Astrocyte (in vitro differentiated cells and primary cell): ENCODE results near the gene RNF113A. TPM values are rescaled to one million over a fixed set of nuclear protein-coding genes. Genes with fewer than 3 reads are reported as not detected.
A peak's percentile ranks its signal among the peaks of the same experiment; 100 is the strongest.

Experiments used
- DNase-seq: peaks from one replicate; pipeline ENCODE4 v3.0.0-alpha.2; 2010; ENCODE audit warnings: low read depth
- FAIRE-seq: peaks from 2 replicates; lab custom pipeline; 2011; peaks lifted over from hg19 to GRCh38; lab: Jason Lieb, UNC
- H2AFZ ChIP-seq: 2 replicates; pipeline ENCODE4 v1.6.0; 2012; ENCODE audit warnings: low read depth, low read length, inconsistent platforms
- H3K27ac ChIP-seq: 2 replicates; pipeline ENCODE4 v1.5.1; 2011; ENCODE audit warnings: low read depth, low read length, inconsistent platforms
- H3K27me3 ChIP-seq: 2 replicates; pipeline ENCODE4 v1.6.0; 2011; ENCODE audit warnings: low read length, inconsistent platforms; ENCODE audit not compliant: insufficient read depth
- H3K36me3 ChIP-seq: 2 replicates; pipeline ENCODE4 v1.5.1; 2011; ENCODE audit warnings: low read length, inconsistent platforms; ENCODE audit not compliant: insufficient read depth
- H3K4me1 ChIP-seq: 2 replicates; pipeline ENCODE4 v1.5.1; 2011; ENCODE audit warnings: low read length, inconsistent platforms; ENCODE audit not compliant: insufficient read depth
- H3K4me2 ChIP-seq: 2 replicates; pipeline ENCODE4 v1.6.0; 2012; ENCODE audit warnings: low read length, inconsistent platforms
- H3K4me3 ChIP-seq: 2 replicates; pipeline ENCODE4 v1.5.1; 2011; ENCODE audit warnings: low read depth, mild to moderate bottlenecking, low read length, inconsistent platforms; ENCODE audit not compliant: insufficient read depth
- H3K79me2 ChIP-seq: 2 replicates; pipeline ENCODE4 v1.6.0; 2012; ENCODE audit warnings: mild to moderate bottlenecking, low read length, inconsistent platforms; ENCODE audit not compliant: insufficient read depth
- H3K9ac ChIP-seq: 2 replicates; pipeline ENCODE4 v1.6.0; 2012; ENCODE audit warnings: mild to moderate bottlenecking, low read length, inconsistent platforms
- H3K9me3 ChIP-seq: 2 replicates; pipeline ENCODE4 v1.5.1; 2012; ENCODE audit warnings: low read depth, mild to moderate bottlenecking, low read length, inconsistent platforms; ENCODE audit not compliant: insufficient read depth
- H4K20me1 ChIP-seq: 2 replicates; pipeline ENCODE4 v1.6.0; 2012; ENCODE audit warnings: low read length, inconsistent platforms; ENCODE audit not compliant: insufficient read depth
- H3K27ac Mint-ChIP-seq: one replicate; pipeline ENCODE4 v1.8.0; 2021; ENCODE audit warnings: mild to moderate bottlenecking, mixed read lengths; ENCODE audit not compliant: unreplicated experiment
- H3K27me3 Mint-ChIP-seq: one replicate; pipeline ENCODE4 v1.8.0; 2021; ENCODE audit warnings: low read depth, mixed read lengths; ENCODE audit not compliant: unreplicated experiment
- H3K36me3 Mint-ChIP-seq: one replicate; pipeline ENCODE4 v1.8.0; 2021; ENCODE audit warnings: low read depth, mixed read lengths; ENCODE audit not compliant: unreplicated experiment
- H3K4me1 Mint-ChIP-seq: one replicate; pipeline ENCODE4 v1.8.0; 2021; ENCODE audit warnings: low read depth, mixed read lengths; ENCODE audit not compliant: unreplicated experiment
- H3K4me3 Mint-ChIP-seq: one replicate; pipeline ENCODE4 v1.8.0; 2021; ENCODE audit warnings: mild to moderate bottlenecking, moderate library complexity, mixed read lengths; ENCODE audit not compliant: unreplicated experiment
- H3K9me3 Mint-ChIP-seq: one replicate; pipeline ENCODE4 v1.8.0; 2021; ENCODE audit warnings: mild to moderate bottlenecking, mixed read lengths; ENCODE audit not compliant: unreplicated experiment
- EZH2 ChIP-seq: IDR thresholded peaks from 2 replicates; pipeline ENCODE4 v1.6.1; 2012; ENCODE audit warnings: mild to moderate bottlenecking, low read length, inconsistent platforms; ENCODE audit not compliant: insufficient read depth
- total RNA-seq: library from RNA; stranded (reverse); gene quantifications from 2 replicates; pipeline ENCODE4 v1.2.1, GENCODE V29; 2021
- TF ChIP-seq, protein P1 (sequence below): IDR thresholded peaks from 2 replicates; pipeline ENCODE4 v1.5.1; 2011; ENCODE audit warnings: low read depth, mild to moderate bottlenecking, inconsistent platforms, low read length, moderate library complexity; ENCODE audit not compliant: insufficient read depth

The RNF113A gene
- total RNA-seq, 1 donor from 2014 or later: 16.3 TPM

DNA sequence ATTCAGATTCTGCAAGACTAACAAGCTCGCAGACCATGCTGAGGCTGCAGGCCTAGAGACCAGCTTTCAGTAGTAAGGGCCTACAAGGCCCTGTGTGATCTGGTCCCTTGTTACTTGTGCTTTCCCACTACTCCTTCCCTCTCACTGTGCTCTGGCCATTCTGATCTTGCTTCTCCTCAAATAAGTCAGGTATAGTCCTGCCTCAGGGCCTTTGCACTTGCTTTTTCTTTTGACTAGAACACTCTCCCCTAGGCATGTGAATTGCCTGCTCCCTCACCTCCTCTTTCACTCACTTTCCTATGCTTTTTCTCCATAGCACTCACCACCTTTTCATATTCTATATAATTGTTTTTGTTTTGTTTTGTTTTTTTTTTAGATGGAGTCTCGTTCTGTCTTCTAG, 46.3 kb upstream of the RNF113A start:
- H3K4me1 ChIP-seq: no peaks in the 10 kb centered on the region
- no peak overlapping the region for H3K9ac ChIP-seq
- H3K27me3 ChIP-seq: no peaks in the 10 kb centered on the region
- no peak overlapping the region for H3K4me3 Mint-ChIP-seq
- H3K4me2 ChIP-seq: no peak overlapping the region
- H2AFZ ChIP-seq: no peak overlapping the region
- no peak for DNase-seq
- H3K27ac Mint-ChIP-seq: no peak overlapping the region
- H3K4me1 Mint-ChIP-seq: no peaks in the 10 kb centered on the region
- H4K20me1 ChIP-seq: no peaks in the 10 kb centered on the region
- no peaks in the 10 kb centered on the region for H3K36me3 Mint-ChIP-seq
- H3K27me3 Mint-ChIP-seq: peaks cover 2% of the 10 kb centered on the region
- no peak for FAIRE-seq
- H3K36me3 ChIP-seq: no peaks in the 10 kb centered on the region
- no peaks in the 10 kb centered on the region for H3K9me3 ChIP-seq
- no peak overlapping the region for H3K4me3 ChIP-seq
- TF ChIP-seq, protein P1, sequence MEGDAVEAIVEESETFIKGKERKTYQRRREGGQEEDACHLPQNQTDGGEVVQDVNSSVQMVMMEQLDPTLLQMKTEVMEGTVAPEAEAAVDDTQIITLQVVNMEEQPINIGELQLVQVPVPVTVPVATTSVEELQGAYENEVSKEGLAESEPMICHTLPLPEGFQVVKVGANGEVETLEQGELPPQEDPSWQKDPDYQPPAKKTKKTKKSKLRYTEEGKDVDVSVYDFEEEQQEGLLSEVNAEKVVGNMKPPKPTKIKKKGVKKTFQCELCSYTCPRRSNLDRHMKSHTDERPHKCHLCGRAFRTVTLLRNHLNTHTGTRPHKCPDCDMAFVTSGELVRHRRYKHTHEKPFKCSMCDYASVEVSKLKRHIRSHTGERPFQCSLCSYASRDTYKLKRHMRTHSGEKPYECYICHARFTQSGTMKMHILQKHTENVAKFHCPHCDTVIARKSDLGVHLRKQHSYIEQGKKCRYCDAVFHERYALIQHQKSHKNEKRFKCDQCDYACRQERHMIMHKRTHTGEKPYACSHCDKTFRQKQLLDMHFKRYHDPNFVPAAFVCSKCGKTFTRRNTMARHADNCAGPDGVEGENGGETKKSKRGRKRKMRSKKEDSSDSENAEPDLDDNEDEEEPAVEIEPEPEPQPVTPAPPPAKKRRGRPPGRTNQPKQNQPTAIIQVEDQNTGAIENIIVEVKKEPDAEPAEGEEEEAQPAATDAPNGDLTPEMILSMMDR: no peak
- no peak for TF ChIP-seq EZH2
- H3K9me3 Mint-ChIP-seq: no peaks in the 10 kb centered on the region
- H3K79me2 ChIP-seq: no peaks in the 10 kb centered on the region
- H3K27ac ChIP-seq: no peak overlapping the region

DNA sequence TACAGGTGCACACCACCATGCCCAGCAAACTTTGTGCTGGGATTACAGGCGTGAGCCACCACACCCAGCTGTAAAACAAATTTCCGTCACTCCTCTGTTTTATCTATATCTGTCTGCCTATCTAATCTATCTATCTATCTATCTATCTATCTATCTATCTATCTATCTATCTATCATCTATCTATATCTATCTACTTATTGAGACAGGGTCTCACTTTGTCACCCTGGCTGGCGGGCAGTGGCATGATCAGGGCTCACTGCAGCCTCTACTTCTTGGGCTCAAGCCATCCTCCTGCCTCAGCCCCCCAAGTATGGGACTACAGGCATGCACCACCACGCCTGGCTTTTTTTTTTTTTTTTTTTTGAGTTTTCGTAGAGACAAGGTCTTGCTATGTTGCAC, 44.8 kb upstream of the RNF113A start:
- no peak overlapping the region for H2AFZ ChIP-seq
- FAIRE-seq: no peak
- no peaks in the 10 kb centered on the region for H3K9me3 Mint-ChIP-seq

DNA sequence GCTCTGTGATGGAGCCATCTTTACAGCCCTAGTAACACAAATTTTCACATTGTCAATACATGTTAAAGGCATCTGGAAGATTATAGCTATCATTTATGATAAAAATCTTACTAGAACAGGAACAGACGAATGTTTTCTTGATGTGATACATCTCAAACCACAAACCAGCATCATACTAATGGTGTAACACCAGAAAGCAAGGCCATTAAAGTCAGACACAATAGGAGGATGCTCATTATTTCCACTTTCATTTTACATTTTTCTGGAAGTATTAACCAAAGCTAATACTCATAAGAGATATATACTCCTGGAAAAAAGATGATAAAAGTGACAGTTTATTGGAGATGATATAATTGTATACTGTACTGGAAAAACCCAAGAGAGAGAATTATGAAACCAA, 29.4 kb upstream of the RNF113A start:
- Mint-ChIP-seq H3K36me3 (no peaks in the 10 kb centered on the region), H3K9me3 (no peaks in the 10 kb centered on the region), H3K27ac (no peak overlapping the region), H3K4me3 (no peak overlapping the region), H3K4me1 (no peaks in the 10 kb centered on the region), H3K27me3 (peaks cover 4% of the 10 kb centered on the region)
- peak; percentile 76 for FAIRE-seq
- Histone ChIP-seq H2AFZ (no peak overlapping the region), H3K79me2 (no peaks in the 10 kb centered on the region), H3K9ac (no peak overlapping the region), H3K4me1 (no peaks in the 10 kb centered on the region), H3K36me3 (no peaks in the 10 kb centered on the region), H3K27ac (no peak overlapping the region), H3K27me3 (no peaks in the 10 kb centered on the region), H4K20me1 (no peaks in the 10 kb centered on the region), H3K9me3 (no peaks in the 10 kb centered on the region), H3K4me3 (no peak overlapping the region), H3K4me2 (no peak overlapping the region)
- DNase-seq: no peak
- TF ChIP-seq, protein P1: no peak
- no peak for TF ChIP-seq EZH2

More for the DNA sequence above, 44.8 kb upstream of the RNF113A start:
- no peaks in the 10 kb centered on the region for H3K27me3 ChIP-seq
- TF ChIP-seq, protein P1: no peak
- no peak for TF ChIP-seq EZH2
- H3K4me3 ChIP-seq: no peak overlapping the region
- peaks cover 2% of the 10 kb centered on the region for H3K27me3 Mint-ChIP-seq
- H3K4me2 ChIP-seq: no peak overlapping the region
- H3K36me3 Mint-ChIP-seq: no peaks in the 10 kb centered on the region
- H3K27ac Mint-ChIP-seq: no peak overlapping the region
- no peak overlapping the region for H3K4me3 Mint-ChIP-seq
- no peak overlapping the region for H3K9ac ChIP-seq
- DNase-seq: no peak
- H3K4me1 ChIP-seq: no peaks in the 10 kb centered on the region
- no peak overlapping the region for H3K27ac ChIP-seq
- no peaks in the 10 kb centered on the region for H3K9me3 ChIP-seq
- no peaks in the 10 kb centered on the region for H3K4me1 Mint-ChIP-seq
- H4K20me1 ChIP-seq: no peaks in the 10 kb centered on the region
- H3K79me2 ChIP-seq: no peaks in the 10 kb centered on the region
- H3K36me3 ChIP-seq: no peaks in the 10 kb centered on the region
